Panc1 (cell line): ENCODE measurements around the gene ARHGEF12. TPM values are rescaled to one million over a fixed set of nuclear protein-coding genes. Genes with fewer than 3 reads are reported as not detected.

Experiments
- ATAC-seq: fragments of 200-7000 bp; cut with Tn5 transposase; 2 replicates; pipeline ENCODE4 v1.9.1; 2020; ENCODE audit warnings: mild to moderate bottlenecking, moderate library complexity
- BruUV-seq: library from RNA; stranded (reverse); fragments of 400-500 nt; replicated peaks from 2 replicates; lab custom pipeline; 2021; lab: Mats Ljungman, UMichigan
- CTCF ChIA-PET: fragments of 300-600 bp; sonication (Branson Sonifier 250); formaldehyde crosslinking; loops from one replicate; lab custom pipeline; 2022; ENCODE audit warnings: antibody characterized with exemption; lab: Charles Lee
- POLR2A ChIA-PET: fragments of 300-600 bp; sonication (Branson Sonifier 250); formaldehyde crosslinking; loops from one replicate; lab custom pipeline; 2022; ENCODE audit warnings: antibody characterized with exemption; lab: Charles Lee
- DNase-seq: peaks from one replicate; pipeline ENCODE4 v3.0.0-alpha.2; 2010; ENCODE audit warnings: low read depth, low spot score
- H3K27ac ChIP-seq: 2 replicates; pipeline ENCODE4 v1.5.1; 2011; ENCODE audit warnings: mild to moderate bottlenecking, low read length, inconsistent platforms
- H3K27me3 ChIP-seq: fragments of 200-500 bp; sonication (Bioruptor generic); 2 replicates; pipeline ENCODE4 v1.6.0; 2014; ENCODE audit warnings: low read length, inconsistent platforms; ENCODE audit not compliant: control insufficient read depth, insufficient read depth
- H3K36me3 ChIP-seq: fragments of 200-500 bp; sonication (Bioruptor generic); 2 replicates; pipeline ENCODE4 v1.5.1; 2014; ENCODE audit warnings: inconsistent platforms, mild to moderate bottlenecking, low read length, moderate library complexity; ENCODE audit not compliant: control insufficient read depth, insufficient read depth
- H3K4me1 ChIP-seq: 2 replicates; pipeline ENCODE4 v1.5.1; 2011; ENCODE audit warnings: inconsistent platforms, mild to moderate bottlenecking, low read length, moderate library complexity; ENCODE audit not compliant: control insufficient read depth, insufficient read depth
- H3K4me3 ChIP-seq, 2 experiments: 2 replicates each; pipeline ENCODE4 v1.5.1; 2011 to 2012; ENCODE audit warnings: low read depth in 2 of 2, low read length in 2 of 2, mild to moderate bottlenecking in 2 of 2, inconsistent platforms in 1 of 2, moderate library complexity in 1 of 2
- H3K9me3 ChIP-seq: fragments of 200-500 bp; sonication (Bioruptor generic); 2 replicates; pipeline ENCODE4 v1.5.1; 2014; ENCODE audit warnings: low read depth, mild to moderate bottlenecking, inconsistent platforms, low read length, moderate library complexity; ENCODE audit not compliant: control insufficient read depth, insufficient read depth
- CTCF ChIP-seq: fragments of 450-650 bp; IDR thresholded peaks from 2 replicates; pipeline ENCODE4 v1.5.1; 2017; ENCODE audit warnings: mild to moderate bottlenecking
- POLR2AphosphoS5 ChIP-seq: IDR thresholded peaks from 2 replicates; pipeline ENCODE4 v1.6.1; 2012; ENCODE audit warnings: mild to moderate bottlenecking, low read depth, low read length, moderate library complexity
- REST ChIP-seq, 2 experiments: IDR thresholded peaks; 2 replicates each; pipeline ENCODE4 v1.6.1; 2011 to 2012; ENCODE audit warnings: low read depth in 2 of 2, control low read depth in 1 of 2, low read length in 1 of 2, mild to moderate bottlenecking in 1 of 2, moderate library complexity in 1 of 2; ENCODE audit not compliant: insufficient read depth in 1 of 2
- SIN3A ChIP-seq: IDR thresholded peaks from 2 replicates; pipeline ENCODE4 v1.6.1; 2012; ENCODE audit warnings: low read depth, mild to moderate bottlenecking, low read length, moderate library complexity, borderline replicate concordance; ENCODE audit not compliant: insufficient read depth
- TCF7L2 ChIP-seq: IDR thresholded peaks from 2 replicates; pipeline ENCODE4 v1.6.1; 2011; ENCODE audit warnings: mild to moderate bottlenecking, low read depth, low read length, inconsistent platforms
- in situ Hi-C: cut with HindIII; loops from 2 replicates; pipeline ENCODE4 v1.10.0; 2016; ENCODE audit warnings: low sequenced_read_pairs, low pct_unique_long_range_greater_than_20kb
- intact Hi-C: fragments of 100-400 bp; cut with micrococcal nuclease; formaldehyde crosslinking; loops from one replicate; pipeline ENCODE4 v1.10.0; 2022; ENCODE audit not compliant: unreplicated experiment
- total RNA-seq: library from RNA; stranded (reverse); gene quantifications from one replicate; pipeline ENCODE4 v1.2.1, GENCODE V29; 2021; ENCODE audit not compliant: unreplicated experiment

The ARHGEF12 gene
- total RNA-seq, 1 experiment from 2014 or later = 182 TPM

- in situ Hi-C loops = no loop called here
- H3K36me3 ChIP-seq = peaks cover 16% of the 10 kb centered on the region
Measured at GRCh38 chr11:120486138-120486537, 149.9 kb downstream of the ARHGEF12 start.

GRCh38 chr11:120489799-120490198 is 153.6 kb downstream of the ARHGEF12 start:
- ChIA-PET POLR2A (no interaction called here), CTCF (no interaction called here)
- intact Hi-C loops = no loop called here
- H3K4me3 ChIP-seq = no peak overlapping the region
- in situ Hi-C loops = no loop called here
- ATAC-seq (no peak), DNase-seq (no peak)
- no peaks in the 10 kb centered on the region for H3K4me1 ChIP-seq
- no TSS peak for BruUV-seq
- no peaks in the 10 kb centered on the region for H3K27me3 ChIP-seq
- no peaks in the 10 kb centered on the region for H3K9me3 ChIP-seq
- H3K27ac ChIP-seq = no peak overlapping the region
- H3K36me3 ChIP-seq = peaks cover 9% of the 10 kb centered on the region
- TF ChIP-seq CTCF (no peak), POLR2AphosphoS5 (no peak), REST (IDR thresholded peaks at IDR 0.05; ENCODE audit: insufficient read depth in 1 of 2, low read depth in 2 of 2, low read length in 1 of 2) (no peak), TCF7L2 (no peak), SIN3A (no peak)

More at GRCh38 chr11:120486138-120486537, 149.9 kb downstream of the ARHGEF12 start:
- intact Hi-C loops = no loop called here
- ChIA-PET CTCF (no interaction called here), POLR2A (no interaction called here)
- no peaks in the 10 kb centered on the region for H3K27me3 ChIP-seq
- H3K9me3 ChIP-seq = no peaks in the 10 kb centered on the region
- TF ChIP-seq SIN3A (no peak), CTCF (no peak), TCF7L2 (no peak), POLR2AphosphoS5 (no peak), REST (IDR thresholded peaks at IDR 0.05; ENCODE audit: insufficient read depth in 1 of 2, low read depth in 2 of 2, low read length in 1 of 2) (no peak)
- DNase-seq = no peak
- no peaks in the 10 kb centered on the region for H3K4me1 ChIP-seq
- no peak overlapping the region for H3K4me3 ChIP-seq
- no peak for ATAC-seq
- no TSS peak for BruUV-seq
- H3K27ac ChIP-seq = no peak overlapping the region
